GM12892 (cell line): ENCODE results near the gene AMBRA1.

Experiments
- DNase-seq: peaks from one replicate; pipeline ENCODE4 v3.0.0; 2011; ENCODE audit not compliant: insufficient read length
- FAIRE-seq: peaks from 2 replicates; lab custom pipeline; 2011; peaks lifted over from hg19 to GRCh38; lab: Jason Lieb, UNC
- POLR2A ChIP-seq: IDR thresholded peaks from 2 replicates; pipeline ENCODE4 v1.6.1; 2011; ENCODE audit warnings: low read depth, low read length, control low read depth
- POLR2AphosphoS5 ChIP-seq: IDR thresholded peaks from 2 replicates; pipeline ENCODE4 v1.6.1; 2011; ENCODE audit warnings: low read depth, low read length, control low read depth
- TAF1 ChIP-seq: IDR thresholded peaks from 2 replicates; pipeline ENCODE4 v1.6.1; 2011; ENCODE audit warnings: low read depth, mild to moderate bottlenecking, control low read depth, low read length, borderline replicate concordance

The AMBRA1 gene

DNA sequence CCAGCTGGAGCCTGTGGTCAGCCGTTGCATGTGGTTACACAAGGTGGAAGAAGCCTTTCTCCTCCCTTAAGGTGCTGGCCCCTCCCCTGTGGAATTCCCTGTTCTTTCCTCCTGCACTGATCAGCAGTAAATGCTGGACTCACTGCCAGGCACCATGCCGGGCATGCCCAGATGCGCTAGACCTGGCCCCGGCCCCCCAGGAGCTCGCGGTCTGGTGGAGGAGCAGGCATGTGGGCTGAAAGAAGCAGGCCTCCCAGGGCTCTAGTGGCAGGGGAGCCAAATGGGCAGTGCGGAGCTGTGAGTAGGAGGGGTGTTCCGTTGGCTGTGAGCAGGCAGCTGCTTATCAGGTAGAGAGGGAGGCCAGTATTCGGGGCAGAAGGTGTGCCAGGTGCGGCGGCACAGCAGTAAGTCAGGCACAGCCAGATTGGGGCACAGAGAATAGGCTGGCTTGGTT, 236.3 kb downstream of the AMBRA1 start:
- FAIRE-seq (no peak), DNase-seq (no peak)
- no peak for TF ChIP-seq TAF1
- no peak for TF ChIP-seq POLR2A
- no peak for TF ChIP-seq POLR2AphosphoS5

DNA sequence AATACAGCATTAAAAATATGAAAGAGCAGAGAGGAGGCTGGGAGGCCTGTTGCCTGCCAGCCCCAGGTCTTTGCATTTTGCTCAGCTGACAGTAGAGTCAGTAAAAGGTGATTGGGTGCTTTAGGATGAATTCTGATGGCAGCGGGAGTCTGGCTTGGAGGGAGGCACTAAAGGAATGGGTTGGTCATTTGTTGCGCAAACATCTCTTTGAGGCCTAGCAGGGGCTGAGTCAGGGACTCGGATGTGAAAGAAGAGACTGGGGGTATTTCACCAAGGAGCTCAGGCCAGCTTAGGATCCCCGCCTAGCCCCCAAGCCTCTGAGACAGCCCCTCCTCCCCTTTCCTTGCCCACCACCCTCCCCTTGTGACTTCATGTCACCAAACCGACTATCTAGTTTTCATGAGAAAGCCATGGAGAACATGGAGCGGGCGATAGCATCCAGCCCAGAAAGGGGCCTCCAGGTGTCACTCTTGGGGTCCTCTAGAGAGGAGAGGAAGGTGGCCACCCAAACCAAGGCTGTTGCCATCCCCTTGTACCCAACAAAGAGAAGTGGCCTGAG, 236.8 kb downstream of the AMBRA1 start:
- TF ChIP-seq POLR2A (no peak), POLR2AphosphoS5 (no peak), TAF1 (no peak)
- no peak for FAIRE-seq
- no peak for DNase-seq

DNA sequence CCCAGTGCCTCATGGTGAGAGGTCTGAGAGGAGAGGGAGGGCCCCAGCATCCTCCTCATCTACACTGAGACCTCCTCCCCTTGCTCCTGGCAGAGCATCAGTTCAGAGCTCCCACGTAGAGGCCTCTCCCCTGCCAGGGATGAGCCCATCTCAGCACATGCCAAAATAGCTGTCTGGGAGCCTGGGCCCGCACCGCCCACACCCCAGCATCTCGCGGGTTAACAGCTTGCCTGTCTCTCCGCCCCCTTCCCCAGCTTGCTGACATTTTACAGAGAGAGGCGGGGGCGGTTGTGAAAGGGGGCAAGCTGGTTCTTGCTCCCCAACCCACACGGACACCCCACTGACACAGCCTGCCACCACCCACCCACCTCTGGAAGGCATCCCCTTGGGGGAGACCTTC, 240.1 kb downstream of the AMBRA1 start:
- DNase-seq (no peak), FAIRE-seq (no peak)
- TF ChIP-seq TAF1: no peak
- no peak for TF ChIP-seq POLR2AphosphoS5
- no peak for TF ChIP-seq POLR2A

DNA sequence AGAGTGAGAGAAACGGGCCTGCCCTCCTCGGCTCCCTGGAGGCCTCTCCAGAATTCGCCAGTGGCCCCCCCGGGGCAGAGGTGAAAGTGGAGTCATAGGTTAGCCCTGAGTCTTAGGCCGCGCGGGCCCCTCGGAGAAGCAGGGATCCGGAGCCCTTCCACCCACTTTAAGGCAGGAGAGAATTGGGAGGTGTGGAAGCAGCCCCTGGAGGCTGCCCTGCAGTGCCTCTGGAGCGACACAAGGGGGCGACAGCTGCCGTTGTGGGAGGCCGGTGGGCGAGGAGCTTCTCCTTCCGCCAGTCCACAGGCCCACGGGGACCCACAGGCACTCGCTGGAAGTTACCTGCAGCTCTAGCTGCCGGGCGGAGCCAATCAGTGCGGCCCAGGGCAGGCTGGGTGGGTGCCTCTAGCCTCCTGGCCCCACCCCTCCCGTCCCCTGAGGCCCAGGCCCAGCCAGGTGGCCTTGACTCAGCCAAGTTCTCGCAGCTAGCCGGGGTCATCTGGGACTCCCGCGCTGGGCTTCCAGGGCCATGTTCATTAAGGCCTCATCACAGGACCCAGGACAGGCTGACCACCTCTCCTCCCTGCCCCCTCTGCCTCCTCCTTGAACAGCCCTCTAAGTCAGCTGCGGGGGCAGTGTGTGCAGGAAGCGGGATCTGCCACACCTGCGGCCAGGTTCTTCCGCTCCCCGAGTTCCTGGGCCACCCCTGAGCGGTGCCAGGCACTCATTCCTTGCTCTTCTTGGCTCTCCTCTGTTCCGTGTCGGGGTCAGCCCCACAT, 241.6 kb downstream of the AMBRA1 start:
- FAIRE-seq (peak; percentile 42), DNase-seq (peak; percentile 69)
- TF ChIP-seq POLR2AphosphoS5 (no peak), POLR2A (no peak), TAF1 (no peak)

DNA sequence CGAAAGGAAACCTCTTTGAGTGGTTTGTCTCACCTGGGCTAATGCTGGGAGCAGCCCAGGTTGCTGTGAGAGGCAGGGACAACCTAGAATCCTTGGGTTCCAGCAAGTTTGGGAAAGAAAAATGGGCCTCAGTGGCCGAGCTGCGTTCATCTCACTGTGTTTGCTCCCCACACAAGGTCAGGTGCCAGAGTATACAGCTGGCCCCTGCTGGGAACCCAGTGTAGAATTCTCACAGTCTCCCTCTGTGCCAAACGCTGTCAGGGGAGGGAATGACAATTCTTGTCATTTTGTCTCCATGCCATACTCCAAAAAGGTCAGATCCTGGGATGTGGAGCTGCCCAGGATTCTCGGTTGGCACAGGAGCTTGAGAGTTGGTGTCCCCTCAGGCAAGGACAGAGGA, 242.2 kb downstream of the AMBRA1 start:
- no peak for DNase-seq
- TF ChIP-seq POLR2AphosphoS5: no peak
- no peak for TF ChIP-seq TAF1
- TF ChIP-seq POLR2A: no peak
- no peak for FAIRE-seq

DNA sequence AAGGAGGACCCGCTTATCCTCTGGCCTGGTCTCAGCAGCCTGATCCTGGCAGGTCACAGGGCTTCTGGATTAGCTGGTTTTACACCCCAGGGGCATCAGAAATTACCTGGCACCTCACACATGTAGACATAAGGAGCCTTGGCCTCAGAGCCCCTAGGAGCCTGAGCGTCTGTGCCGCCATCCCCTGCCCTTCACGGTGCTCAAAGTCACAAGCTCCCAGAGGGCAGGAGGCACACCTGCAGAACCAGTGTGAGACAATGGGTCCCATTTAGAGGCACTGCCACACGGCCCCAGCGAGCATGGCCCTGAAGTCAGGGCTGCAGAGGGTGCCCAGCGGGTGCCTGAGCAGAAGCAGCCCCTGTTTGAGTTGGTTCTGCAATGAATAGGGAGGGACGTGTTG, 242.7 kb downstream of the AMBRA1 start:
- no peak for FAIRE-seq
- TF ChIP-seq POLR2A: no peak
- TF ChIP-seq POLR2AphosphoS5: no peak
- no peak for TF ChIP-seq TAF1
- DNase-seq: no peak

DNA sequence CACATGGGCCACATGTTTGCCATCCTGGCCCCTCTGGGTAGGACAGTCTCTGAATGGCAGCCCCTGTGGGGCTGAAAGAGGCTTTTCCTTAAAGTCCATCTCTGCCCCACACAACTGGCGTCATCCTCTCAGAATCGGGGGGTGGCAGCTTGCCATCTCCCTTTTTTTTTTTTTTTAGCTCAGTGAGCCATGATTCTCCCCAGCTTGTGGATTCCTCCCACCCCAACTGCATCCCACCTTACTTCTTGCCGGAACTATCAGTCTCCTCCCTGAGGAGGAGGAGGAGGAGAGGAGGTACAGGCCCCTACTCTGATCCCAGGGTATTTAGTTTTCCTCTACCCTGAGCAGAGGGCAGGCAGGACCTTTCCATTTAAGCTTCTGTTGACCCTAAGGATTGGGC, 243.1 kb downstream of the AMBRA1 start:
- FAIRE-seq (no peak), DNase-seq (no peak)
- TF ChIP-seq POLR2A: no peak
- TF ChIP-seq TAF1: no peak
- no peak for TF ChIP-seq POLR2AphosphoS5

DNA sequence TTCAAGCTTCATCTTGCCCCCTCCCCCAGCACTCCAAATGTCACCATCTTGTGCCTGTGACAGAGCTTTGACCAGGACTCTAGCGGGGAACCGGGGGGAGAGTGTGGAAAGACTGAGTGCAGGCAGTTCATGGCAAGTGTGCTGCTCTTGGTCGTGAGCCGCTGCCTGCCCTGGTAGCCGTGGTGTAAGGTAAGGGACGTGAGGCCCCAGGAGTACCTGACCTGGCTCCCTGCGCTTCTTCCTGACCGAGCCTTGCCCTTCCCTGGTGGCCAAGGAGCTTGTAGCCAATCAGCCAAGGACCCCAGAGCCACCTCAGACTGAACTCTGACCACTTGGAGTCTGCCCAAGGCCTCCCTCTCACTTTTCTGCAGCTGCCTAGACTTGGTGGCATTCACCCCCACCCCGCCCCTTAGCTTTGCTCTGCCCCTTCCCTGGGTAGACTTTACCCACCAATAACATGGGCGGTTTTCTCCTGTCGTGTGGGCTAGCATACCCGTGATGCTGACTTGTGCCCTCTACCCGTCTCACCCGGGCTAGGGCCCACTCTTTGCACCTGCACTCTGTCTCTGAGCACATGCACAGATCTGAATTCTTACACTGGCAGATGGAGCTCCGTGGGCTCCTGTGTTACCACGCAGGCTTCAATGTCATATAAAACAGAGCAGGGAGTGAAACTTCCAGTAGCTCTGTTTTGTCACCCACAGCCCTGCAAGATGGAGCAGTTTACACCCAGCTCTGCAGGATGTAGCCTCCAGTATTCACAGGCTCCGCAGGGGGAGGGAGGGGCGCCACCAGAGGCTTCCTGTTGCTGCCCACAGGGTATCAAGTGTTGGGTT, 245.0 kb downstream of the AMBRA1 start:
- FAIRE-seq: no peak
- TF ChIP-seq POLR2AphosphoS5: no peak
- TF ChIP-seq POLR2A: no peak
- DNase-seq: no peak

DNA sequence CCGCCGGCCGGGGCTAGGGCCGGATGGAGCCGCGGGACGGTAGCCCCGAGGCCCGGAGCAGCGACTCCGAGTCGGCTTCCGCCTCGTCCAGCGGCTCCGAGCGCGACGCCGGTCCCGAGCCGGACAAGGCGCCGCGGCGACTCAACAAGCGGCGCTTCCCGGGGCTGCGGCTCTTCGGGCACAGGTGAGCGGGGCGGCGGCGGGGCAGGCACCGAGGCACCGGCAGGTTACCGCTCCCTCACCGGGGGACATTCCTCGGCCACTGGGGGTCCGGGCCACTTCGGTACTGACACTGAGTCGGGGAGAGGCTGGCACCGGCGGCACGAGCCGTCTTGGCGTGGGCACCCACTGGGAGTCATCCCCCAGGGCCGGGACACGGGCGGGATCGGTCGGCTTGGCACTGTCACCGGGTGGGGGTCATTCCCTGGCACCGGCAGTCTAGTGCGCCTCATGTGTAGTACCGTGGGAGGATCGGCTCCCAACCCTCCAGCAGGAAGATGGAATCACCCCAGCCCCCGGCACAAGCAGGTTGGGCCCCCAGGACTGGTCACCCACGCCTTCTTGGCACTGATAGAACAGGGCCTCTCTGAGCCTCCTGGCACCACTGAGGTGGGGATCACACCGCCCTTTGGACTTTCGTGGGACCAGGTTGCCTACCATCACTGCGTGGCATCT, 246.0 kb downstream of the AMBRA1 start:
- FAIRE-seq (no peak), DNase-seq (no peak)
- TF ChIP-seq TAF1: no peak
- no peak for TF ChIP-seq POLR2AphosphoS5
- no peak for TF ChIP-seq POLR2A

DNA sequence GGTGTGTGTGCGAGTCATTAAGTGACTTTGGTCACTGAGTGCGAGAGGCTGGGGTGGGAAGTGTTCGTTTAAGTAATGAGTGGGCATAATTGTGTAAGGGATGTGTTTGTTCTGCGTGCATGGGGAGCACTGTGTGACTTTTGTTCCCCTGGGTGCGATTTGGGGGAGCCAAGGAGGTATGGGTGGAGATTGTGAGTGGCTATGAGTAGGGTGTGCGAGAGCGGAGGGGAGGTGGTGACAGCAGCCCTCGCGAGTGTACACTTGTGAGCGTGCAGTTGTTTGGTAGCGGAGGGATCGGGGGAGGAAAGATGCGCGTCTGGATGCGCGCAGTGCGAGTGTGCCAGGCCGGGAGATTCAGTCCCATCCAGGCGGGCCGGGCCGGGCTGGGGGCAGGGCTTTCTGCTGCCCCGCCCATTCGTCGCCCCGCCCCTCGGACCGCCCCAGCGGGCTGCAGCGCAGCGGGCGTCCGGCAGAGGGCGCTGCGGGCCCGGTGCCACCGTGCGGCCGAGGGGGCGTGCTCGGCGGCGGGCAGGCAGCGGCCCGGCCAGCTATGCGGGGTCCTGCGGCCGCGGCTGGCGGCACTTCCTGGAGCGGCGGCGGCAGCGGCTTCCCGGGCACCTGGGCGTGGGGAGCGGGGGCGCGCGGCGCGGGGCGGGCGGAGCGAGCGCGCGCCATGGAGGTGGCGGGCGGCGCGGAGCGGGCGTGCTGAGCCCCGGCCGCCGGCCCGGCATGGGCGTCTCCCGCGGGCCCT, 246.8 kb downstream of the AMBRA1 start, which contains the start of gene DGKZ:
DGKZ (plus strand) TSS at position 578 of the 751 bp plus-strand sequence. CDS start 197 bp downstream, outside the sequence.
- peak; percentile 92 for DNase-seq
- TF ChIP-seq TAF1 (0 out of 2 replicates have a peak, but pooled peaks have one; percentile 15), POLR2AphosphoS5 (no peak), POLR2A (peak; percentile 64; the same call in 1 of the 2 replicates)

More for the DNA sequence above, 246.8 kb downstream of the AMBRA1 start, which contains the start of gene DGKZ:
- peak; percentile 99 for FAIRE-seq
